ENCODE measurements around the gene AGPAT4.

The AGPAT4 gene

GRCh38 chr6:161276605-161277155, 2.8 kb upstream of the AGPAT4 start:
- TF ChIP-seq CTCF (IDR thresholded peaks at IDR 0.05; ENCODE audit: borderline replicate concordance, insufficient read depth, low read depth, low read length): no peak
- no peak overlapping the region for H3K4me3 ChIP-seq (ENCODE audit: low read depth, low read length)

DNA sequence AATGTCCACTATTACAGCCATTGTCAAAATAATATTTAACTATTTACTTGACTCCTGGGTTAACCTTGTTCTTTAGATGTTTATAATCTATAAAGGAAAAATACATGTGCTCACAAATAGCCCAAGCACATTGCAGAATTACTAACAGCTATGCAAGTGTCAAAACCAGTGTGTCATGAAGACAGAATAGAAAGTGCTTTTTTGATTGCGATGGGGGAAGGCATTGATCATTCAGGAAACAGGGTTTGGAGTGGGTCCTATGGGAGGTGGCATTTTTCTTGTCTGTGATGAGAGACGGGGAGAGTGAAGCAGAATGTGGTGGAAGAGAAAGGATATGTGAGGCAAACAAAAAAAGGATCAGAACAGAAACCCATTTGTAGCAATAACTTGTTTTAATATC, 1.0 kb upstream of the AGPAT4 start:
- no peak overlapping the region for H3K4me3 ChIP-seq (ENCODE audit: low read depth, low read length)
- TF ChIP-seq CTCF (IDR thresholded peaks at IDR 0.05; ENCODE audit: borderline replicate concordance, insufficient read depth, low read depth, low read length): no peak

DNA sequence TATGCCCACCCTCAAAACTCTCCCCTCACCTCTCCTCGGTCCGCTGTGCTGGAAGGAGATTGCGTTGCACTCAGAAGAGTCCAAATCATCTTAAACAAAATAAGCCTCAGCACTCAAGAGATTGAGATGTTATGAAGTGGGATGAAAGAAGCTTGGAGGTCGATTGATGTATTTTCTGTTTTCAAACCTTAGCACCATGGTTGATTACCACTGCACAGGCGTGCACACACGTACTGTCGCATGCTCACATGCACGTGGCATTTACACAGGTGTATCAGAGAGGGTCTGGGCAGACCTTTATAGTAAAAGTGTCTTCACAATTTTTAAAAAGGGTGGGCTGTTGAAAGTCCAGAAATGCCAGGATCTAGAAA, 612 bp upstream of the AGPAT4 start:
- H3K4me3 ChIP-seq (ENCODE audit: low read depth, low read length): peak overlapping the region; percentile 65
- no peak for TF ChIP-seq CTCF (IDR thresholded peaks at IDR 0.05; ENCODE audit: borderline replicate concordance, insufficient read depth, low read depth, low read length)

DNA sequence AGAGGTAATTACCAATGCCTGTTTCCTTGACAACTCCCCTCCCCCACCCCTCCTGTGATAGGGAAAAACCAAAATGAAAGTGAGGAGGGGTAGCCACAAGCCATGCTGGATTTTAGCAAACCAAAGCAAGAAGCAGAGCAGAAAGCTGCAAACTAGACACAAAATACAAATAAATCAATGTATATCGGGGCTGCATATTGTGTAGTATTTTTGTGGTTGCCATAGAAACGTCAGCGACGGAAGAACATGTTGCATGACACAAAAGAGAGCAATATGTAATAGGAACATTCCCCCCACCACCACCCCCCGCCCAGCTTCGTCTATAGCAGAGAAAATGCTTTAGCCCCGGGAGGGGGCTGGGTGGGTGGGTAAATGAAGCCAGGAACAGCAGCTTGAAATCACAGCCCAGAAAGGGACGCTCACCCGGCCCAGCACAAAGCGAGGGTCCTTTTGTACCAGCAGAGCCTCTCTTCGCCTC, 548 bp downstream of the AGPAT4 start:
- peak overlapping the region; percentile 65 for H3K4me3 ChIP-seq (ENCODE audit: low read depth, low read length)
- TF ChIP-seq CTCF (IDR thresholded peaks at IDR 0.05; ENCODE audit: borderline replicate concordance, insufficient read depth, low read depth, low read length): no peak

GRCh38 chr6:161272635-161273273, 1.1 kb downstream of the AGPAT4 start:
- no peak for TF ChIP-seq CTCF (IDR thresholded peaks at IDR 0.05; ENCODE audit: borderline replicate concordance, insufficient read depth, low read depth, low read length)
- no peak overlapping the region for H3K4me3 ChIP-seq (ENCODE audit: low read depth, low read length)

GRCh38 chr6:161271343-161272030, 2.4 kb downstream of the AGPAT4 start:
- H3K4me3 ChIP-seq (ENCODE audit: low read depth, low read length): no peak overlapping the region
- TF ChIP-seq CTCF (IDR thresholded peaks at IDR 0.05; ENCODE audit: borderline replicate concordance, insufficient read depth, low read depth, low read length): no peak

GRCh38 chr6:161270116-161270515, 3.7 kb downstream of the AGPAT4 start:
- TF ChIP-seq CTCF (IDR thresholded peaks at IDR 0.05; ENCODE audit: borderline replicate concordance, insufficient read depth, low read depth, low read length): no peak

More at GRCh38 chr6:161270116-161270515, 3.7 kb downstream of the AGPAT4 start:
- H3K4me3 ChIP-seq (ENCODE audit: low read depth, low read length): no peak overlapping the region

Measured in GM12875 (cell line).